Measurements from ENCODE around the gene PF4V1. TPM values are rescaled to one million over a fixed set of nuclear protein-coding genes. Genes with fewer than 3 reads are reported as not detected.

PF4V1 gene
- under 1 TPM in 1 of 9 donors, not detected in 8; 0.72 TPM for total RNA-seq
- not detected for polyA plus RNA-seq
- long read RNA-seq, donor 1 = 0 reads
- long read RNA-seq, donor 2, partial matches to known transcripts = 31 of 169 reads
- long read RNA-seq, donor 2, other reads (novel, unspliced or antisense) = 138 of 169 reads
- long read RNA-seq, donor 3 = 0 reads
- long read RNA-seq, donor 4 = 0 reads
- long read RNA-seq, donor 5 = 0 reads
- long read RNA-seq, donor 6 = 0 reads
- long read RNA-seq, donor 7 = 0 reads
- long read RNA-seq, donor 8 = 0 reads
- long read RNA-seq, donor 9 = 0 reads
- long read RNA-seq, donor 10 = 0 reads

GRCh38 chr4:73853246-73853704 lies at the start of gene PF4V1:
Gene PF4V1, plus strand, starts transcription at chr4:73853296. Its CDS starts 67 bp downstream, at chr4:73853363.
- H3K4me1 ChIP-seq (replicated peaks in 1 of 2) = no peaks in the 10 kb centered on the region
- no peaks in the 10 kb centered on the region for H3K9me3 ChIP-seq (replicated peaks in 1 of 3)
- no peaks in the 10 kb centered on the region for H3K27me3 ChIP-seq
- H3K36me3 ChIP-seq (replicated peaks in 1 of 2) = no peaks in the 10 kb centered on the region
- no peak within 1 kb of the TSS for H3K4me3 ChIP-seq
- no peak for DNase-seq
- intact Hi-C loops (cut with DNase I) = no loop called here
- 16 to 21% (median 19%) methylated on average over 9 to 22 of the region's 22 CpGs for WGBS, 4 donors
- H3K27ac ChIP-seq = no peak within 1 kb of the TSS
- TF ChIP-seq POLR2A (IDR thresholded peaks at IDR 0.05) = no peak
- no peak for TF ChIP-seq CTCF (IDR thresholded peaks at IDR 0.05)

GRCh38 chr4:73810191-73810590 lies 42.9 kb upstream of the PF4V1 start:
- TF ChIP-seq CTCF (IDR thresholded peaks at IDR 0.05) (no peak), POLR2A (IDR thresholded peaks at IDR 0.05) (no peak)

GRCh38 chr4:73811841-73812240 lies 41.3 kb upstream of the PF4V1 start:
- no peaks in the 10 kb centered on the region for H3K27me3 ChIP-seq
- 55 to 81% (median 68%) methylated on average over 1 of the region's 1 CpG for WGBS, 4 donors
- intact Hi-C loops (cut with DNase I) = no loop called here
- H3K9me3 ChIP-seq (replicated peaks in 1 of 3) = no peaks in the 10 kb centered on the region
- no peaks in the 10 kb centered on the region for H3K4me1 ChIP-seq (replicated peaks in 1 of 2)
- no peak overlapping the region for H3K4me3 ChIP-seq
- no peak overlapping the region for H3K27ac ChIP-seq
- TF ChIP-seq CTCF (IDR thresholded peaks at IDR 0.05) = no peak
- no peak for TF ChIP-seq POLR2A (IDR thresholded peaks at IDR 0.05)
- H3K36me3 ChIP-seq (replicated peaks in 1 of 2) = no peaks in the 10 kb centered on the region
- no peak for DNase-seq

More at GRCh38 chr4:73810191-73810590, 42.9 kb upstream of the PF4V1 start:
- no peak for DNase-seq
- no peak overlapping the region for H3K4me3 ChIP-seq
- intact Hi-C loops (cut with DNase I) = no loop called here
- no peak overlapping the region for H3K27ac ChIP-seq
- WGBS, 4 donors = 61 to 73% (median 68%) methylated on average over 3 of the region's 3 CpGs
- no peaks in the 10 kb centered on the region for H3K4me1 ChIP-seq (replicated peaks in 1 of 2)
- no peaks in the 10 kb centered on the region for H3K36me3 ChIP-seq (replicated peaks in 1 of 2)
- no peaks in the 10 kb centered on the region for H3K27me3 ChIP-seq
- H3K9me3 ChIP-seq (replicated peaks in 1 of 3) = no peaks in the 10 kb centered on the region

- no peak for DNase-seq
- Histone ChIP-seq H3K36me3 (replicated peaks in 1 of 2) (no peaks in the 10 kb centered on the region), H3K9me3 (replicated peaks in 1 of 3) (no peaks in the 10 kb centered on the region), H3K4me1 (replicated peaks in 1 of 2) (no peaks in the 10 kb centered on the region), H3K4me3 (no peak overlapping the region), H3K27ac (no peak overlapping the region), H3K27me3 (no peaks in the 10 kb centered on the region)
- TF ChIP-seq CTCF (IDR thresholded peaks at IDR 0.05) (no peak), POLR2A (IDR thresholded peaks at IDR 0.05) (no peak)
- intact Hi-C loops (cut with DNase I) = no loop called here
- WGBS, 4 donors = 77 to 96% (median 82%) methylated on average over 1 of the region's 1 CpG
These were observed 38.4 kb upstream of the PF4V1 start for GRCh38 chr4:73814679-73815078.

Measured in adrenal gland (tissue), 19 donors.